Measurements from ENCODE around the gene TSGA10. TPM values are rescaled to one million over a fixed set of nuclear protein-coding genes. Genes with fewer than 3 reads are reported as not detected.

Gene TSGA10
- total RNA-seq, 1 experiment from 2014 or later: 6.6 TPM

GRCh38 chr2:99171377-99172140, 16.8 kb upstream of the TSGA10 start:
- no peaks in the 10 kb centered on the region for H3K27me3 ChIP-seq (ENCODE audit: insufficient read depth, low read length)
- H3K79me2 ChIP-seq (ENCODE audit: insufficient read depth, low read length): peaks cover 4% of the 10 kb centered on the region; the same call in 1 of the 2 replicates
- BruUV-seq (replicated peaks): no TSS peak
- no peak overlapping the region for H3K27ac ChIP-seq (ENCODE audit: low read depth, low read length)
- H2AFZ ChIP-seq (ENCODE audit: low read depth, low read length, poor library complexity, severe bottlenecking): no peak overlapping the region
- H3K4me1 ChIP-seq (ENCODE audit: control insufficient read depth in 1 of 2, insufficient read depth in 2 of 2, low read length in 2 of 2): no peaks in the 10 kb centered on the region
- H3K36me3 ChIP-seq (ENCODE audit: control insufficient read depth in 1 of 2, insufficient read depth in 2 of 2, low read length in 2 of 2): peaks cover 16 to 18% of the 10 kb centered on the region in 2 experiments; a peak in 3 of 4 replicates
- DNase-seq (ENCODE audit: low read depth, low spot score) (no peak), ATAC-seq (no peak)
- no peaks in the 10 kb centered on the region; the same call in 1 of the 2 replicates for H4K20me1 ChIP-seq (ENCODE audit: insufficient read depth)
- no peak overlapping the region for H3K9ac ChIP-seq (ENCODE audit: low read length)
- CTCF ChIA-PET: no interaction called here
- no peak overlapping the region for H3K4me3 ChIP-seq (replicated peaks in 1 of 2; ENCODE audit: low read depth in 1 of 2, low read length in 2 of 2)
- POLR2A ChIA-PET: no interaction called here
- H3K4me2 ChIP-seq (ENCODE audit: low read length): no peak overlapping the region
- intact Hi-C loops (cut with micrococcal nuclease): no loop called here
- RAD21 ChIA-PET (ENCODE audit: low non-redundant PET in 1 of 2, low total read pairs in 2 of 2, uncharacterized antibody in 2 of 2, unreplicated experiment in 2 of 2): no interaction called here
- no peak for TF ChIP-seq FOSL1 (IDR thresholded peaks at IDR 0.05; ENCODE audit: low read depth)
- TF ChIP-seq POLR2AphosphoS5 (IDR thresholded peaks at IDR 0.05; ENCODE audit: low read depth, low read length): no peak
- no peak for TF ChIP-seq SP1 (IDR thresholded peaks at IDR 0.05; ENCODE audit: low read depth)
- no peak for TF ChIP-seq POLR2A (IDR thresholded peaks at IDR 0.05; ENCODE audit: borderline replicate concordance, extremely low read depth, insufficient read depth, insufficient read length)
- TF ChIP-seq YY1 (IDR thresholded peaks at IDR 0.05; ENCODE audit: extremely low read depth, insufficient replicate concordance, low read depth, low read length): no peak
- TF ChIP-seq RAD21 (IDR thresholded peaks at IDR 0.05; ENCODE audit: low read depth): no peak
- no peak for TF ChIP-seq ZBTB33 (IDR thresholded peaks at IDR 0.05; ENCODE audit: extremely low read depth, insufficient replicate concordance, low read length)
- no peak for TF ChIP-seq TCF7L2 (IDR thresholded peaks at IDR 0.05; ENCODE audit: borderline replicate concordance, extremely low read depth, insufficient read depth, insufficient read length)
- TF ChIP-seq JUND (IDR thresholded peaks at IDR 0.05): no peak
- no peak for TF ChIP-seq CEBPB (IDR thresholded peaks at IDR 0.05; ENCODE audit: low read depth)
- TF ChIP-seq EZH2phosphoT487 (IDR thresholded peaks at IDR 0.05; ENCODE audit: borderline replicate concordance): no peak
- TF ChIP-seq ELF1 (IDR thresholded peaks at IDR 0.05; ENCODE audit: borderline replicate concordance, low read depth): no peak
- no peak for TF ChIP-seq EZH2 (IDR thresholded peaks at IDR 0.05)
- no peak for TF ChIP-seq EGR1 (IDR thresholded peaks at IDR 0.05; ENCODE audit: low read depth)
- no peak for TF ChIP-seq REST (IDR thresholded peaks at IDR 0.05; ENCODE audit: low read depth)
- no peaks in the 10 kb centered on the region for H3K9me3 ChIP-seq (ENCODE audit: control insufficient read depth in 1 of 2, insufficient read depth in 1 of 2, low read depth in 1 of 2, low read length in 2 of 2)
- no peaks in the 10 kb centered on the region for H3K9me2 ChIP-seq (ENCODE audit: insufficient read depth)

All from HCT116 (cell line).